Sigmoid colon (tissue), 7 donors: ENCODE measurements around the gene ACOXL. TPM values are rescaled to one million over a fixed set of nuclear protein-coding genes. Genes with fewer than 3 reads are reported as not detected.

ENCODE experiments used
- DNase-seq: peaks from one replicate; pipeline ENCODE4 v3.0.0-alpha.2; 2019
- H3K27ac ChIP-seq, 4 donors: fragments of 200-600 bp; sonication (generic); one replicate each; pipeline ENCODE4 v1.5.1; 2016 to 2019; ENCODE audit warnings: mild to moderate bottlenecking in 1 of 4
- H3K27me3 ChIP-seq, 3 donors: fragments of 200-600 bp; sonication (generic); one replicate each; pipeline ENCODE4 v1.5.1; 2019; ENCODE audit warnings: mild to moderate bottlenecking in 1 of 3
- H3K36me3 ChIP-seq, 4 donors: fragments of 200-600 bp; sonication (generic); one replicate each; pipeline ENCODE4 v1.5.1; 2016 to 2019
- H3K4me1 ChIP-seq, 4 donors: fragments of 200-600 bp; sonication (generic); one replicate each; pipeline ENCODE4 v1.5.1; 2017 to 2019
- H3K4me3 ChIP-seq, 4 donors: fragments of 200-600 bp; sonication (generic); one replicate each; pipeline ENCODE4 v1.5.1; 2017 to 2019; ENCODE audit warnings: mild to moderate bottlenecking in 2 of 4, moderate library complexity in 1 of 4
- H3K9me3 ChIP-seq, 4 donors: fragments of 200-600 bp in 3 of 4; sonication (generic) in 3 of 4; one replicate each; pipeline versions ENCODE4 v1.5.1 to v1.6.1; 2013 to 2019
- EP300 ChIP-seq, 4 donors: sonication (generic); formaldehyde crosslinking; IDR thresholded peaks; one replicate each; pipeline ENCODE4 v1.6.1; 2017; ENCODE audit warnings: antibody characterized with exemption in 4 of 4
- POLR2A ChIP-seq, 2 donors: fragments of 450-650 bp; IDR thresholded peaks; one replicate each; pipeline ENCODE4 v1.6.1; 2016; ENCODE audit warnings: antibody characterized with exemption in 2 of 2, mild to moderate bottlenecking in 2 of 2, moderate library complexity in 2 of 2
- POLR2AphosphoS5 ChIP-seq, 4 donors: sonication (generic); formaldehyde crosslinking; IDR thresholded peaks; one replicate each; pipeline ENCODE4 v1.6.1; 2017; ENCODE audit warnings: antibody characterized with exemption in 4 of 4
- WGBS, 2 donors: extraction: QIAGEN DNeasy Blood & Tissue Kit; methylation state at CpG; one replicate each; pipeline ENCODE4 v1.1.7; 2013; 5-methylcytosine and 5-hydroxymethylcytosine counted together
- intact Hi-C: fragments of 100-400 bp; cut with DNase I; formaldehyde crosslinking; loops from one replicate; pipeline ENCODE4 v1.15.1; 2023
- polyA plus RNA-seq, 3 donors: library from polyadenylated mRNA; stranded (reverse); fragments of 200-250 nt; gene quantifications; one replicate each; pipeline ENCODE4 v1.2.3, GENCODE V29; 2013
- total RNA-seq, 4 donors: library from RNA; depleted of rRNA; stranded (reverse); fragments of >200 nt; gene quantifications; one replicate each; pipeline ENCODE4 v1.1.0, GENCODE V29; 2016
- TF ChIP-seq, protein P1 (sequence below), 4 experiments: fragments of 450-650 bp in 3 of 4; fragments of 200-600 bp in 1 of 4; IDR thresholded peaks; one replicate each; pipeline ENCODE4 v1.5.1; 2016 to 2019; ENCODE audit warnings: antibody characterized with exemption in 4 of 4, mild to moderate bottlenecking in 3 of 4, moderate library complexity in 2 of 4
- donor health status: healthy with polysubstance abuse.
- donor health status: Bipolar disorder and iron deficiency.
- donor health status: healthy.

The ACOXL gene
- total and polyA plus RNA-seq, 7 donors, result 0.45 TPM; not detected in 6

DNA sequence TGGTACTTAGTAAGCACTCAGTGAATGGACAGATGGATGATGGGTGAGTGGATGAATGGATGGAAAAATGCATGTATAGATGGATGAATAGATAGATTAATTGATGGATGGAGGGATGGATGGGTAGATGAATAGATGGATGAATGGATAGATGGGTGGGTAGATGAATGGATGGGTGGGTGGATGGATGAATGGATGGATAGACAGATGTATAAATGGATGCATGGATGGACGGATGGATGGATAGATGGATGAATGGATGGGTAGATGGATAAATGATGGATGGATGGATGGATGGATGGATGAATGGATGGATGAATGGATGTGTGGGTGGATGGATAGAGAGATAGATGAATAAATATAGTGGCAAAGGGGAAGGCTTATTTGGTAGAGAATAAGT is 83.6 kb downstream of the ACOXL start:
- Histone ChIP-seq H3K36me3 (no peaks in the 10 kb centered on the region), H3K9me3 (no peaks in the 10 kb centered on the region), H3K27ac (no peak overlapping the region), H3K27me3 (no peaks in the 10 kb centered on the region), H3K4me1 (peaks cover 0 to 4% (median 0%) of the 10 kb centered on the region in 4 donors), H3K4me3 (no peak overlapping the region)
- intact Hi-C loops, result no loop called here
- DNase-seq, result no peak
- TF ChIP-seq POLR2A (IDR thresholded peaks at IDR 0.05) (no peak), POLR2AphosphoS5 (IDR thresholded peaks at IDR 0.05) (no peak), EP300 (IDR thresholded peaks at IDR 0.05) (no peak)
- TF ChIP-seq, protein P1, sequence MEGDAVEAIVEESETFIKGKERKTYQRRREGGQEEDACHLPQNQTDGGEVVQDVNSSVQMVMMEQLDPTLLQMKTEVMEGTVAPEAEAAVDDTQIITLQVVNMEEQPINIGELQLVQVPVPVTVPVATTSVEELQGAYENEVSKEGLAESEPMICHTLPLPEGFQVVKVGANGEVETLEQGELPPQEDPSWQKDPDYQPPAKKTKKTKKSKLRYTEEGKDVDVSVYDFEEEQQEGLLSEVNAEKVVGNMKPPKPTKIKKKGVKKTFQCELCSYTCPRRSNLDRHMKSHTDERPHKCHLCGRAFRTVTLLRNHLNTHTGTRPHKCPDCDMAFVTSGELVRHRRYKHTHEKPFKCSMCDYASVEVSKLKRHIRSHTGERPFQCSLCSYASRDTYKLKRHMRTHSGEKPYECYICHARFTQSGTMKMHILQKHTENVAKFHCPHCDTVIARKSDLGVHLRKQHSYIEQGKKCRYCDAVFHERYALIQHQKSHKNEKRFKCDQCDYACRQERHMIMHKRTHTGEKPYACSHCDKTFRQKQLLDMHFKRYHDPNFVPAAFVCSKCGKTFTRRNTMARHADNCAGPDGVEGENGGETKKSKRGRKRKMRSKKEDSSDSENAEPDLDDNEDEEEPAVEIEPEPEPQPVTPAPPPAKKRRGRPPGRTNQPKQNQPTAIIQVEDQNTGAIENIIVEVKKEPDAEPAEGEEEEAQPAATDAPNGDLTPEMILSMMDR (IDR thresholded peaks at IDR 0.05), result no peak
- WGBS, 2 donors, result 96 to 98% methylated on average over 1 of the region's 1 CpG

DNA sequence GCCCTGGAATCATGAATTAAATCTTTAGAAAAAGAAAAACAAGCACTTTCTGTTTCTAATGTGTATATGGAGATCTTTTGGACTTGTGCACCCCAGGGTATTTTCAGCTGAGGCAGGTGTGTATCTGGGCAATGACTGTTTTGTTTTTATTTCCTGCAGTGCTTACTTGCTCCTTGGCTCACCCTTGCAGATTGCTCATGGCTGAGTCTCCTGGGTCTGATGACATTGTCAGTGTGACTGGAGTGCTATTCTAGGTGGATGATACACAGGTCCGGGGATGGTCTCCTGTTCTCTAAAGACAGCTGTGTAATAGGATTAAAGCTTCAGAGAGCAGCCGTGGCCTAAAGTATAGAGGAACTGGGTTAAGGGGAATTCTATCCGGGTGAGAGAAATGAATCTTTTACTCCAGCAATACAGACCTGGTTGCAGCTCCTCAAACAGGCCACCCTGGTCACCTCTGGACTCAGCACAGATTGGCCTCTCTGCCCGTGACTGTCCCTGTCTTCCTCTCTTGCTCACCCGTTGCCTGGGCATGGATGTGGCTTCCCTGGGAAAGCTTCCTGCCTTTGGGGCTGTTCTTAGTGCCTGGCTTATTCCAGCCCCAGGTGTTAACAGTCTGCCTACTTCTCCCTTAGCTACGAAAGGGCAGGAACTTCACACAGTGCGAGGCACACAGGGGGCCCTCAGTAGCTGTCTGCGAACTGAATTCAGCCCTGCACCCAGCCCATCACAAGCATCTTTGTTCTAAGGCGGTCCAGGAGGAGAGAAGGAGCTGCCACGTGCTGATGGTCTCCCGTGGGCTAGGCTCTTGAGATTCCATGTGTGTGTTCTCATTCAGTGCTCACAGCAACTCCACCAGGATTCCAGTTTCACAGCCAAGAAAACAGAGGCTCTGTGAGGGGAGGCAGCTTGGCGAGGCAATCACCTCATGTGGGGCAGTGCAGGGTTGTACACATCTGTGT is 84.3 kb downstream of the ACOXL start:
- Histone ChIP-seq H3K36me3 (no peaks in the 10 kb centered on the region), H3K9me3 (no peaks in the 10 kb centered on the region), H3K4me3 (no peak overlapping the region), H3K27me3 (no peaks in the 10 kb centered on the region), H3K4me1 (peaks cover 0 to 3% (median 0%) of the 10 kb centered on the region in 4 donors), H3K27ac (no peak overlapping the region)
- TF ChIP-seq POLR2A (IDR thresholded peaks at IDR 0.05), result no peak
- no peak for DNase-seq
- intact Hi-C loops, result no loop called here
- 86 to 89% methylated on average over 12 of the region's 12 CpGs for WGBS, 2 donors

DNA sequence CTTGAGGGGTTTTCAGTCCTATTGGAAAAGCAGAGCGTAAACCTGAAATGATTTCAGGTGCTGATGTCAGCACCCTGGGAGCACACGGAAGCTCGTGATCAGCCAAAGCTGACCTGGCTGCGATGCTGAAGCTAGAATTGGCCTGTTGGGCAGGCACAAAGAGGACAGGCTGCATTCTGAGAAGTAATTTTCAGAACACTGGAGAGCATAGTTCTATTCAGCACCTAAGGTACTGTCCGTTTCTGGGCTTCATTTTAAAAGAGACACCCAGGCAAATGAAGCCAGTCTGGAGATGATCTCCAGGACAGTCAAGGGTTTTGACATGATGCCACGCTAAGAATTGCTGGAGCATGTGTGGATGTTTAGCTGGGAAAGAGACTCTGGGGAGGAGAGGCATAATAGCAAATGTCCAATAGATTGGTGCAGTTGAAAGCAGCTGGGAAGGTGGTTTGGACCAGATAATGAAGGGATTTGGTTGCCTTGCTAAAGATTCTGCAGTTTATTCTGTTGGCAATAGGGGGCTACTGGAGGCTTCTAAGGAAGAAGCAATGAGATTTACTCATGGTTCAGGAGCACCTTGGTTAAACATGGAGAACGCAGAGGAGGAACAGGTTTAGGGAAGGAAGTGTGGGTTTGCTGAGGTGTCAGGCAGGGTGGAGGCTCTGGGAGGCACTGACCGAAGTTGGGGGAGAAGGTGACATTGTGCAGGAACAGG is 86.6 kb downstream of the ACOXL start:
- Histone ChIP-seq H3K4me3 (no peak overlapping the region), H3K27ac (no peak overlapping the region), H3K27me3 (no peaks in the 10 kb centered on the region), H3K9me3 (no peaks in the 10 kb centered on the region), H3K4me1 (no peaks in the 10 kb centered on the region), H3K36me3 (no peaks in the 10 kb centered on the region)
- intact Hi-C loops, result no loop called here
- TF ChIP-seq, protein P1 (IDR thresholded peaks at IDR 0.05), result no peak
- no peak for TF ChIP-seq EP300 (IDR thresholded peaks at IDR 0.05)
- no peak for TF ChIP-seq POLR2AphosphoS5 (IDR thresholded peaks at IDR 0.05)
- TF ChIP-seq POLR2A (IDR thresholded peaks at IDR 0.05), result no peak
- WGBS, 2 donors, result 78 to 91% methylated on average over 8 of the region's 8 CpGs
- no peak for DNase-seq

DNA sequence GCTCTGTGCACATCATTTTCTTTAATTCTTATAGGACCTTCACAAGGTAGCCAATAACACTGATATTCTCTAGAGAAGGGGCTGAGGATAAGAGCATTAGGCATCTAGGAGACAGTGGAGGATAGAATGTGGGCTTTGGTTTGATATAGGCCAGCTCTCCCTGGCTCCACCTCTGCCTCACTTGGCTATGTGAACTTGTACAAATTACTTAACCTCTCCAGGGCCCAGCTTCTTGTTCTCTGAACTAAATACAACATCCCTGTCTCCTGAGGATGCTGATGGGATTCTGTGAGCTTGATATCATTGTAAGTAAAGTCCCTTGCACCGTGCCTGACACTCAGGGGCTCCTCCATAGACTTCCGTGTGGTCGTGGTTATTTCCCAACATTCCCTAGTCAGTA is 87.3 kb downstream of the ACOXL start:
- intact Hi-C loops, result no loop called here
- Histone ChIP-seq H3K4me1 (no peaks in the 10 kb centered on the region), H3K27ac (no peak overlapping the region), H3K36me3 (no peaks in the 10 kb centered on the region), H3K27me3 (no peaks in the 10 kb centered on the region), H3K9me3 (no peaks in the 10 kb centered on the region), H3K4me3 (no peak overlapping the region)
- no peak for DNase-seq
- TF ChIP-seq, protein P1 (IDR thresholded peaks at IDR 0.05), result no peak
- TF ChIP-seq POLR2AphosphoS5 (IDR thresholded peaks at IDR 0.05) (no peak), POLR2A (IDR thresholded peaks at IDR 0.05) (no peak), EP300 (IDR thresholded peaks at IDR 0.05) (no peak)
- WGBS, 2 donors, result 85 to 90% methylated on average over 3 of the region's 3 CpGs

DNA sequence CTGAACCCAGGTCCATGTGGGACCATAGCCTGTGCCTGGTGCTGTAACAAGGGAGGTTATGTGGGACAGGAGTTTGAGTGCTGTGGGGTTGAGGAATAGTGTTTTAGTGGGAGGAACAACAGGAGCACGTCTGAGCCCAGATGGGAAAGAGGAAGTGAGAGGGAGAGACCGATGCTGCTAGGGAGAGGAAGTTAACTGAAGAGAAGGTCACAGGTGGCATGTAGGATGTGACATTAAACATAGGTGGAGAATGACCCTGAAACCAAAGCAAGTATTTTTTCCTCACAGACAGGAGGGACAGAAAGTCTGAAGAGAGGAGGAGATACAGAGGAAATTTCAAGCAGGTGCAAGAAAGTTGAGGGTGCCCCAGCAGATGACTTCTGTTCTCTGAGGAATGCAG is 87.8 kb downstream of the ACOXL start:
- DNase-seq, result no peak
- no peak overlapping the region for H3K27ac ChIP-seq
- intact Hi-C loops, result no loop called here
- H3K4me3 ChIP-seq, result no peak overlapping the region
- no peaks in the 10 kb centered on the region for H3K27me3 ChIP-seq
- no peaks in the 10 kb centered on the region for H3K4me1 ChIP-seq
- peaks cover 0 to 4% (median 1%) of the 10 kb centered on the region in 4 donors for H3K9me3 ChIP-seq
- no peak for TF ChIP-seq POLR2A (IDR thresholded peaks at IDR 0.05)
- TF ChIP-seq POLR2AphosphoS5 (IDR thresholded peaks at IDR 0.05), result no peak
- TF ChIP-seq EP300 (IDR thresholded peaks at IDR 0.05), result no peak
- TF ChIP-seq, protein P1 (IDR thresholded peaks at IDR 0.05), result no peak
- WGBS, 2 donors, result 11 to 23% methylated on average over 2 of the region's 2 CpGs
- H3K36me3 ChIP-seq, result no peaks in the 10 kb centered on the region
